ENCODE measurements around the gene MECP2. TPM values are rescaled to one million over a fixed set of nuclear protein-coding genes. Genes with fewer than 3 reads are reported as not detected.

Gene MECP2
- total RNA-seq, 1 experiment from 2014 or later, result 30.6 TPM

GRCh38 chrX:154046940-154047610, 50.4 kb downstream of the MECP2 start:
- no peak for TF ChIP-seq CTCF (IDR thresholded peaks at IDR 0.05; ENCODE audit: insufficient read depth in 1 of 2, low read depth in 1 of 2, low read length in 1 of 2, severe bottlenecking in 1 of 2, unreplicated experiment in 1 of 2)
- Mint-ChIP-seq H3K27ac (ENCODE audit: unreplicated experiment) (no peak overlapping the region), H3K4me1 (ENCODE audit: low read depth, unreplicated experiment) (peaks cover 22% of the 10 kb centered on the region), H3K36me3 (ENCODE audit: insufficient read depth, unreplicated experiment) (peaks cover 38% of the 10 kb centered on the region), H3K4me3 (ENCODE audit: unreplicated experiment) (no peak overlapping the region), H3K27me3 (ENCODE audit: insufficient read depth, unreplicated experiment) (no peaks in the 10 kb centered on the region), H3K9me3 (ENCODE audit: unreplicated experiment) (no peaks in the 10 kb centered on the region)
- no peak overlapping the region for H3K4me3 ChIP-seq (ENCODE audit: low read depth, low read length)
- H3K4me1 ChIP-seq, result peaks cover 8% of the 10 kb centered on the region
- no TSS peak for BruUV-seq (replicated peaks)
- CTCF ChIA-PET, result interaction anchor here (1.3 kb wide), 1 partner anchor 34 kb away, joined by 3 read pairs; no protein-coding TSS in a partner anchor
- DNase-seq, result no peak
- no peaks in the 10 kb centered on the region for H3K9me3 ChIP-seq
- H3K36me3 ChIP-seq (ENCODE audit: control insufficient read depth, insufficient read depth, low read length), result no peaks in the 10 kb centered on the region
- no peaks in the 10 kb centered on the region for H3K27me3 ChIP-seq (replicated peaks; ENCODE audit: control insufficient read depth, insufficient read depth, low read length)
- intact Hi-C loops (cut with micrococcal nuclease; ENCODE audit: unreplicated experiment), result no loop called here
- POLR2A ChIA-PET, result no interaction called here

- peaks cover 35% of the 10 kb centered on the region for H3K36me3 Mint-ChIP-seq (ENCODE audit: insufficient read depth, unreplicated experiment)
- intact Hi-C loops (cut with micrococcal nuclease; ENCODE audit: unreplicated experiment), result no loop called here
- no peak overlapping the region for H3K27ac Mint-ChIP-seq (ENCODE audit: unreplicated experiment)
- H3K4me3 Mint-ChIP-seq (ENCODE audit: unreplicated experiment), result no peak overlapping the region
- Histone ChIP-seq H3K27me3 (replicated peaks; ENCODE audit: control insufficient read depth, insufficient read depth, low read length) (no peaks in the 10 kb centered on the region), H3K4me1 (peaks cover 3% of the 10 kb centered on the region; the same call in 1 of the 2 replicates), H3K4me3 (ENCODE audit: low read depth, low read length) (no peak overlapping the region), H3K36me3 (ENCODE audit: control insufficient read depth, insufficient read depth, low read length) (no peaks in the 10 kb centered on the region), H3K9me3 (no peaks in the 10 kb centered on the region)
- H3K27me3 Mint-ChIP-seq (ENCODE audit: insufficient read depth, unreplicated experiment), result no peaks in the 10 kb centered on the region
- POLR2A ChIA-PET, result no interaction called here
- no TSS peak for BruUV-seq (replicated peaks)
- DNase-seq, result no peak
- CTCF ChIA-PET, result interaction anchor here (1.3 kb wide), 1 partner anchor 33 kb away, joined by 3 read pairs; no protein-coding TSS in a partner anchor
- H3K9me3 Mint-ChIP-seq (ENCODE audit: unreplicated experiment), result no peaks in the 10 kb centered on the region
- peaks cover 22% of the 10 kb centered on the region for H3K4me1 Mint-ChIP-seq (ENCODE audit: low read depth, unreplicated experiment)
- TF ChIP-seq CTCF (IDR thresholded peaks at IDR 0.05; ENCODE audit: insufficient read depth in 1 of 2, low read depth in 1 of 2, low read length in 1 of 2, severe bottlenecking in 1 of 2, unreplicated experiment in 1 of 2), result no peak
These were observed 51.3 kb downstream of the MECP2 start for GRCh38 chrX:154046031-154046781.

GRCh38 chrX:154044091-154044490, 53.4 kb downstream of the MECP2 start:
- H3K36me3 ChIP-seq (ENCODE audit: control insufficient read depth, insufficient read depth, low read length), result 0 out of 2 replicates have a peak, but pooled peaks cover 1% of the 10 kb centered on the region
- no peaks in the 10 kb centered on the region for H3K27me3 Mint-ChIP-seq (ENCODE audit: insufficient read depth, unreplicated experiment)
- BruUV-seq (replicated peaks), result no TSS peak
- DNase-seq, result no peak
- no peak overlapping the region for H3K4me3 Mint-ChIP-seq (ENCODE audit: unreplicated experiment)
- peaks cover 33% of the 10 kb centered on the region for H3K36me3 Mint-ChIP-seq (ENCODE audit: insufficient read depth, unreplicated experiment)
- ChIA-PET CTCF (no interaction called here), POLR2A (no interaction called here)
- no peaks in the 10 kb centered on the region for H3K9me3 Mint-ChIP-seq (ENCODE audit: unreplicated experiment)
- H3K4me1 ChIP-seq, result no peaks in the 10 kb centered on the region
- H3K27ac Mint-ChIP-seq (ENCODE audit: unreplicated experiment), result no peak overlapping the region
- no peak overlapping the region for H3K4me3 ChIP-seq (ENCODE audit: low read depth, low read length)
- H3K4me1 Mint-ChIP-seq (ENCODE audit: low read depth, unreplicated experiment), result peaks cover 15% of the 10 kb centered on the region
- H3K27me3 ChIP-seq (replicated peaks; ENCODE audit: control insufficient read depth, insufficient read depth, low read length), result no peaks in the 10 kb centered on the region
- TF ChIP-seq CTCF (IDR thresholded peaks at IDR 0.05; ENCODE audit: insufficient read depth in 1 of 2, low read depth in 1 of 2, low read length in 1 of 2, severe bottlenecking in 1 of 2, unreplicated experiment in 1 of 2), result no peak
- intact Hi-C loops (cut with micrococcal nuclease; ENCODE audit: unreplicated experiment), result no loop called here
- no peaks in the 10 kb centered on the region for H3K9me3 ChIP-seq

Data from Caco-2 (cell line).